Smooth muscle cell (in vitro differentiated cells): Measurements from ENCODE around the gene TBPL2. TPM values are rescaled to one million over a fixed set of nuclear protein-coding genes. Genes with fewer than 3 reads are reported as not detected.

Source experiments
- DNase-seq: peaks from one replicate; lab custom pipeline; 2025; ENCODE audit not compliant: unreplicated experiment; lab: John Stamatoyannopoulos, UW
- H2AFZ ChIP-seq: fragments of 200-600 bp; sonication (generic); 2 replicates; pipeline ENCODE4 v1.6.0; 2016; ENCODE audit warnings: antibody characterized with exemption, low read depth, mild to moderate bottlenecking
- H3F3A ChIP-seq: fragments of 200-600 bp; sonication (generic); 2 replicates; pipeline ENCODE4 v1.6.0; 2017; ENCODE audit warnings: antibody characterized with exemption, low read depth
- H3K27ac ChIP-seq: fragments of 200-600 bp; sonication (generic); 2 replicates; pipeline ENCODE4 v1.5.1; 2016; ENCODE audit warnings: low read depth, mild to moderate bottlenecking
- H3K27me3 ChIP-seq: fragments of 200-600 bp; sonication (generic); 2 replicates; pipeline ENCODE4 v1.6.1; 2016; ENCODE audit warnings: low read depth, mild to moderate bottlenecking
- H3K36me3 ChIP-seq: fragments of 200-600 bp; sonication (generic); 2 replicates; pipeline ENCODE4 v1.5.1; 2016; ENCODE audit warnings: low read depth
- H3K4me1 ChIP-seq: fragments of 200-600 bp; sonication (generic); 2 replicates; pipeline ENCODE4 v1.5.1; 2016; ENCODE audit warnings: low read depth
- H3K4me2 ChIP-seq: fragments of 200-600 bp; sonication (generic); 2 replicates; pipeline ENCODE4 v1.6.0; 2016; ENCODE audit warnings: mild to moderate bottlenecking
- H3K4me3 ChIP-seq: fragments of 200-600 bp; sonication (generic); 2 replicates; pipeline ENCODE4 v1.5.1; 2016; ENCODE audit warnings: mild to moderate bottlenecking
- H3K79me2 ChIP-seq: fragments of 200-600 bp; sonication (generic); 2 replicates; pipeline ENCODE4 v1.6.0; 2016; ENCODE audit warnings: low read depth, mild to moderate bottlenecking
- H3K9ac ChIP-seq: fragments of 200-600 bp; sonication (generic); 2 replicates; pipeline ENCODE4 v1.6.0; 2016; ENCODE audit warnings: low read depth
- H3K9me3 ChIP-seq: fragments of 200-600 bp; sonication (generic); replicated peaks from 2 replicates; pipeline ENCODE4 v1.5.1; 2016; ENCODE audit warnings: low read depth
- H4K20me1 ChIP-seq: fragments of 200-600 bp; sonication (generic); 2 replicates; pipeline ENCODE4 v1.6.0; 2016; ENCODE audit warnings: low read depth
- CTCF ChIP-seq: fragments of 200-600 bp; sonication (generic); IDR thresholded peaks from 2 replicates; pipeline ENCODE4 v1.5.1; 2017; ENCODE audit warnings: borderline replicate concordance, mild to moderate bottlenecking, antibody characterized with exemption; ENCODE audit not compliant: insufficient read depth, poor library complexity, severe bottlenecking
- WGBS: methylation state at CpG from one replicate; pipeline ENCODE4 v1.1.7; 2016; ENCODE audit warnings: low lambda C conversion rate; 5-methylcytosine and 5-hydroxymethylcytosine counted together
- polyA plus RNA-seq: library from polyadenylated mRNA; unstranded; fragments of >200 nt; fragmentation: Nextera tagmentation; extraction: Ambion mirVana; gene quantifications from 2 replicates; pipeline ENCODE4 v1.2.1, GENCODE V29; 2016
- total RNA-seq: library from RNA; depleted of rRNA; stranded (reverse); fragments of >200 nt; gene quantifications from 2 replicates; pipeline ENCODE4 v1.2.3, GENCODE V29; 2014

Gene TBPL2
- total and polyA plus RNA-seq, 2 experiments from 2014 or later = not detected

GRCh38 chr14:55450539-55450938 lies 10.1 kb upstream of the TBPL2 start:
- DNase-seq = no peak
- Histone ChIP-seq H3K27ac (no peak overlapping the region), H3K4me2 (no peak overlapping the region), H3K9me3 (no peaks in the 10 kb centered on the region), H2AFZ (no peak overlapping the region), H3K9ac (no peak overlapping the region), H3K27me3 (no peaks in the 10 kb centered on the region), H4K20me1 (no peaks in the 10 kb centered on the region), H3F3A (peaks cover 30% of the 10 kb centered on the region), H3K79me2 (no peaks in the 10 kb centered on the region), H3K4me3 (no peak overlapping the region), H3K4me1 (peaks cover 11% of the 10 kb centered on the region), H3K36me3 (no peaks in the 10 kb centered on the region)
- WGBS = 84% methylated on average over 3 of the region's 3 CpGs
- TF ChIP-seq CTCF = no peak

- 95% methylated on average over 2 of the region's 2 CpGs for WGBS
- no peaks in the 10 kb centered on the region for H3K36me3 ChIP-seq
- H4K20me1 ChIP-seq = no peaks in the 10 kb centered on the region
- no peaks in the 10 kb centered on the region for H3K79me2 ChIP-seq
- H3K4me3 ChIP-seq = no peak overlapping the region
- no peak for DNase-seq
- TF ChIP-seq CTCF = no peak
- no peak overlapping the region for H3K9ac ChIP-seq
- no peaks in the 10 kb centered on the region for H3K9me3 ChIP-seq
- H3K27ac ChIP-seq = no peak overlapping the region
- no peak overlapping the region for H2AFZ ChIP-seq
- H3F3A ChIP-seq = peaks cover 28% of the 10 kb centered on the region
- H3K4me2 ChIP-seq = no peak overlapping the region
- H3K4me1 ChIP-seq = peaks cover 11% of the 10 kb centered on the region
- no peaks in the 10 kb centered on the region for H3K27me3 ChIP-seq
These were observed 9.7 kb upstream of the TBPL2 start for GRCh38 chr14:55450124-55450523.

- 66% methylated on average over 3 of the region's 3 CpGs for WGBS
- DNase-seq = no peak
- peak overlapping the region; percentile 71 for H3K27ac ChIP-seq
These were observed 8.7 kb upstream of the TBPL2 start for GRCh38 chr14:55449116-55449515.

More at GRCh38 chr14:55449116-55449515, 8.7 kb upstream of the TBPL2 start:
- H3K4me3 ChIP-seq = no peak overlapping the region
- no peaks in the 10 kb centered on the region for H3K9me3 ChIP-seq
- H3K4me1 ChIP-seq = peaks cover 8% of the 10 kb centered on the region
- peaks cover 20% of the 10 kb centered on the region for H3F3A ChIP-seq
- no peaks in the 10 kb centered on the region for H3K27me3 ChIP-seq
- H3K36me3 ChIP-seq = no peaks in the 10 kb centered on the region
- H3K4me2 ChIP-seq = no peak overlapping the region
- H4K20me1 ChIP-seq = no peaks in the 10 kb centered on the region
- H3K9ac ChIP-seq = no peak overlapping the region
- no peak overlapping the region for H2AFZ ChIP-seq
- no peak for TF ChIP-seq CTCF
- no peaks in the 10 kb centered on the region for H3K79me2 ChIP-seq
